ENCODE results near the gene LRRC8C. TPM values are rescaled to one million over a fixed set of nuclear protein-coding genes. Genes with fewer than 3 reads are reported as not detected.

Gene LRRC8C
- total and polyA plus RNA-seq, 10 of the 15 experiments (the other 5 are each of a cell fraction or from before 2014, with no cell fraction given), result 2.3 to 16.3 (median 10.8) TPM

- no peak for TF ChIP-seq IRF5 (IDR thresholded peaks at IDR 0.05; ENCODE audit: borderline replicate concordance)
- no peak for TF ChIP-seq FOS (IDR thresholded peaks at IDR 0.05; ENCODE audit: borderline replicate concordance, extremely low read depth, insufficient read length)
- peak; percentile 5; the same call in 1 of the 2 replicates for TF ChIP-seq GATAD2B (conservative IDR thresholded peaks at IDR 0.05; ENCODE audit: low read depth)
- no peak for TF ChIP-seq E4F1 (IDR thresholded peaks at IDR 0.05; ENCODE audit: borderline replicate concordance, partially characterized antibody)
- 0 out of 4 replicates have a peak, but pooled peaks of 1 of the 2 experiments have one; percentile 22 for TF ChIP-seq EP300 (IDR thresholded peaks at IDR 0.05; ENCODE audit: borderline replicate concordance in 1 of 2, control insufficient read depth in 1 of 2, low read depth in 2 of 2, low read length in 2 of 2)
Measured at GRCh38 chr1:89633248-89633799, 404 bp downstream of the LRRC8C start (continued).
